Lung (tissue), 12 donors: ENCODE results near the gene MRRF. TPM values are rescaled to one million over a fixed set of nuclear protein-coding genes. Genes with fewer than 3 reads are reported as not detected.
A peak's percentile ranks its signal among the peaks of the same experiment; 100 is the strongest.
"Not testable (repeated sequence)": the region's sequence is repeated elsewhere in the genome, so short reads cannot be mapped to it uniquely, and the experiment has no call there.

Experiments used
- ATAC-seq: fragments of 200-7000 bp; cut with Tn5 transposase; one replicate; pipeline ENCODE4 v1.9.1; 2020; ENCODE audit warnings: moderate number of reproducible peaks; ENCODE audit not compliant: insufficient read depth, low FRiP score
- DNase-seq, 3 donors: peaks; one replicate each; pipeline ENCODE4 v3.0.0-alpha.2; 2013 to 2017
- H3K27ac ChIP-seq, 2 donors: one replicate each; pipeline ENCODE4 v1.5.1; 2013; ENCODE audit warnings: mild to moderate bottlenecking in 2 of 2, moderate library complexity in 2 of 2, control low read depth in 1 of 2, inconsistent platforms in 1 of 2, low read depth in 1 of 2, low read length in 1 of 2
- H3K27me3 ChIP-seq, 3 donors: one replicate each; pipeline ENCODE4 v1.5.1; 2013; ENCODE audit warnings: low read length in 2 of 3; ENCODE audit not compliant: control insufficient read depth in 3 of 3, insufficient read depth in 3 of 3
- H3K36me3 ChIP-seq, 4 donors: one replicate each; pipeline ENCODE4 v1.5.1; 2013; ENCODE audit warnings: low read length in 4 of 4, mild to moderate bottlenecking in 1 of 4, moderate library complexity in 1 of 4; ENCODE audit not compliant: control insufficient read depth in 4 of 4, insufficient read depth in 4 of 4
- H3K4me1 ChIP-seq, 5 donors: one replicate each; pipeline ENCODE4 v1.5.1; 2013; ENCODE audit warnings: low read length in 5 of 5, mild to moderate bottlenecking in 2 of 5, moderate library complexity in 1 of 5; ENCODE audit not compliant: control insufficient read depth in 5 of 5, insufficient read depth in 5 of 5
- H3K4me3 ChIP-seq: one replicate; pipeline ENCODE4 v1.5.1; 2013; ENCODE audit warnings: mild to moderate bottlenecking, control low read depth, moderate library complexity
- H3K9ac ChIP-seq, 2 donors: one replicate each; pipeline ENCODE4 v1.5.1; 2013; ENCODE audit warnings: low read length in 2 of 2, control low read depth in 1 of 2; ENCODE audit not compliant: insufficient read depth in 1 of 2
- H3K9me3 ChIP-seq, 4 donors: one replicate each; pipeline ENCODE4 v1.5.1; 2013; ENCODE audit warnings: low read length in 3 of 4, mild to moderate bottlenecking in 1 of 4, moderate library complexity in 1 of 4; ENCODE audit not compliant: control insufficient read depth in 4 of 4, insufficient read depth in 3 of 4
- CTCF ChIP-seq: IDR thresholded peaks from 2 replicates; pipeline ENCODE4 v1.5.1; 2012; ENCODE audit warnings: mild to moderate bottlenecking; ENCODE audit errors: control extremely low read depth, extremely low read depth
- whole genome bisulfite sequencing, 2 donors: extraction: QIAGEN DNeasy Blood & Tissue Kit; methylation state at CpG; one replicate each; pipeline ENCODE4 v1.1.7; 2013; 5-methylcytosine and 5-hydroxymethylcytosine counted together
- polyA plus RNA-seq, 2 donors: library from polyadenylated mRNA; stranded (reverse); fragments of 200-250 nt; gene quantifications; one replicate each; pipeline ENCODE4 v1.2.1, GENCODE V29; 2013
- total RNA-seq, 2 donors: library from RNA; depleted of rRNA in 1 of 2; stranded (reverse); fragments of >200 nt in 1 of 2; gene quantifications; one replicate each; pipeline ENCODE4 v1.2.1, GENCODE V29; 2014 to 2021
- donor health status: control.
- donor health status: control.
- donor health status: Bipolar disorder and iron deficiency.
- donor health status: healthy.
- donor health status: DM: yes; HTN: yes; CAD: no.

MRRF gene
- total and polyA plus RNA-seq, 4 donors: 22.3 to 43.9 (median 31.1) TPM

- no peak overlapping the region for H3K27ac ChIP-seq
- peak in 1 of 3 donors; percentile 17 for DNase-seq
- no peaks in the 10 kb centered on the region for H3K27me3 ChIP-seq
- ATAC-seq: no peak
- no peak overlapping the region for H3K4me3 ChIP-seq
- no peak overlapping the region for H3K9ac ChIP-seq
- peaks cover 16 to 31% (median 20%) of the 10 kb centered on the region in 4 donors for H3K36me3 ChIP-seq
- H3K4me1 ChIP-seq: no peaks in the 10 kb centered on the region
- no peak for TF ChIP-seq CTCF
- 86 to 95% methylated on average over 3 of the region's 3 CpGs for WGBS, 2 donors
- H3K9me3 ChIP-seq: no peaks in the 10 kb centered on the region
Observed at GRCh38 chr9:122318284-122318683, 53.6 kb downstream of the MRRF start.

- H3K27me3 ChIP-seq: no peaks in the 10 kb centered on the region
- no peak overlapping the region for H3K4me3 ChIP-seq
- no peak for DNase-seq
- 61 to 78% methylated on average over 1 of the region's 1 CpG for WGBS, 2 donors
- TF ChIP-seq CTCF: no peak
- H3K27ac ChIP-seq: no peak overlapping the region
- peaks cover 5 to 21% (median 13%) of the 10 kb centered on the region in 4 donors for H3K36me3 ChIP-seq
- H3K9me3 ChIP-seq: no peaks in the 10 kb centered on the region
- no peak for ATAC-seq
- no peak overlapping the region for H3K9ac ChIP-seq
- H3K4me1 ChIP-seq: peaks cover 0 to 12% (median 0%) of the 10 kb centered on the region in 5 donors
Observed at GRCh38 chr9:122320413-122320881, 55.8 kb downstream of the MRRF start.

GRCh38 chr9:122322553-122322952, 57.9 kb downstream of the MRRF start:
- Histone ChIP-seq H3K27ac (no peak overlapping the region), H3K27me3 (no peaks in the 10 kb centered on the region), H3K9ac (no peak overlapping the region), H3K4me3 (no peak overlapping the region), H3K36me3 (peaks cover 5 to 19% (median 14%) of the 10 kb centered on the region in 4 donors), H3K9me3 (no peaks in the 10 kb centered on the region), H3K4me1 (peaks cover 0 to 12% (median 0%) of the 10 kb centered on the region in 5 donors)
- no peak for TF ChIP-seq CTCF
- DNase-seq (no peak), ATAC-seq (no peak)
- 85 to 86% methylated on average over 2 of the region's 2 CpGs for WGBS, 2 donors

GRCh38 chr9:122324665-122325064, 60.0 kb downstream of the MRRF start:
- H3K9me3 ChIP-seq, H3K27me3 ChIP-seq, DNase-seq, H3K9ac ChIP-seq, ATAC-seq, H3K4me3 ChIP-seq, H3K27ac ChIP-seq: not testable (repeated sequence)
- Histone ChIP-seq H3K4me1 (peaks cover 0 to 12% (median 0%) of the 10 kb centered on the region in 5 donors), H3K36me3 (peaks cover 7 to 19% (median 13%) of the 10 kb centered on the region in 4 donors)
- 33 to 41% methylated on average over 1 of the region's 1 CpG for WGBS, 2 donors
